HepG2 (cell line): ENCODE measurements around the gene ZNF211. TPM values are rescaled to one million over a fixed set of nuclear protein-coding genes. Genes with fewer than 3 reads are reported as not detected.

Experiments used
- CAMTA2 ChIP-seq: sonication (generic); formaldehyde crosslinking; IDR thresholded peaks from 2 replicates; pipeline ENCODE4 v1.4.0; 2020; ENCODE audit warnings: mild to moderate bottlenecking, missing genetic modification reagents, borderline replicate concordance
- CBX1 ChIP-seq: IDR thresholded peaks from one replicate; pipeline ENCODE4 v1.6.1; 2016; ENCODE audit warnings: antibody characterized with exemption, low read depth
- CBX5 ChIP-seq: sonication (generic); formaldehyde crosslinking; IDR thresholded peaks from 2 replicates; pipeline ENCODE4 v1.4.0; 2020; ENCODE audit warnings: missing genetic modification reagents, borderline replicate concordance
- KMT2A ChIP-seq: sonication (generic); formaldehyde crosslinking; IDR thresholded peaks from 2 replicates; pipeline ENCODE4 v1.4.0; 2020; ENCODE audit warnings: missing genetic modification reagents
- MED8 ChIP-seq: sonication (generic); formaldehyde crosslinking; IDR thresholded peaks from 2 replicates; pipeline ENCODE4 v1.8.1; 2023; ENCODE audit warnings: mild to moderate bottlenecking, missing genetic modification reagents; ENCODE audit not compliant: insufficient replicate concordance
- NPAS2 ChIP-seq: sonication (generic); formaldehyde crosslinking; IDR thresholded peaks from 2 replicates; pipeline ENCODE4 v1.8.0; 2022; ENCODE audit warnings: mild to moderate bottlenecking, missing genetic modification reagents, borderline replicate concordance
- POLR2G ChIP-seq: fragments of 200-400 bp; formaldehyde crosslinking; IDR thresholded peaks from 2 replicates; pipeline ENCODE4 v1.6.1; 2018; ENCODE audit warnings: mild to moderate bottlenecking, low read depth, low read length, moderate library complexity
- PPARG ChIP-seq: conservative IDR thresholded peaks from 2 replicates; pipeline ENCODE4 v1.6.1; 2016; ENCODE audit warnings: missing biosample characterization, missing genetic modification reagents
- SP2 ChIP-seq: sonication (generic); formaldehyde crosslinking; IDR thresholded peaks from 2 replicates; pipeline ENCODE4 v1.5.1; 2020; ENCODE audit warnings: mild to moderate bottlenecking, missing genetic modification reagents
- ZKSCAN8 ChIP-seq: IDR thresholded peaks from 2 replicates; pipeline ENCODE4 v1.6.1; 2016; ENCODE audit warnings: borderline replicate concordance, missing genetic modification reagents, missing compliant biosample characterization
- ZNF136 ChIP-seq: sonication (generic); formaldehyde crosslinking; IDR thresholded peaks from 2 replicates; pipeline ENCODE4 v1.8.1; 2022; ENCODE audit warnings: low read depth, mild to moderate bottlenecking, moderate library complexity, missing genetic modification reagents
- ZNF20 ChIP-seq: sonication (generic); formaldehyde crosslinking; IDR thresholded peaks from 2 replicates; pipeline ENCODE4 v1.4.0; 2020; ENCODE audit warnings: mild to moderate bottlenecking, moderate library complexity, missing genetic modification reagents
- ZNF235 ChIP-seq: sonication (generic); formaldehyde crosslinking; IDR thresholded peaks from 2 replicates; pipeline ENCODE4 v1.8.1; 2023; ENCODE audit warnings: mild to moderate bottlenecking, missing genetic modification reagents, borderline replicate concordance
- ZNF354B ChIP-seq: sonication (generic); formaldehyde crosslinking; IDR thresholded peaks from 2 replicates; pipeline ENCODE4 v1.8.0; 2022; ENCODE audit warnings: mild to moderate bottlenecking, missing genetic modification reagents
- ZNF431 ChIP-seq: sonication (generic); formaldehyde crosslinking; IDR thresholded peaks from 2 replicates; pipeline ENCODE4 v1.9.0; 2022; ENCODE audit warnings: missing genetic modification reagents, low read depth, mild to moderate bottlenecking, borderline replicate concordance
- ZNF549 ChIP-seq: sonication (generic); formaldehyde crosslinking; IDR thresholded peaks from 2 replicates; pipeline ENCODE4 v1.5.0; 2020; ENCODE audit warnings: missing genetic modification reagents
- ZNF646 ChIP-seq: sonication (generic); formaldehyde crosslinking; IDR thresholded peaks from 2 replicates; pipeline ENCODE4 v1.9.0; 2021; ENCODE audit warnings: mild to moderate bottlenecking, missing genetic modification reagents
- ZNF709 ChIP-seq: sonication (generic); formaldehyde crosslinking; IDR thresholded peaks from 2 replicates; pipeline ENCODE4 v1.5.0; 2020; ENCODE audit warnings: mild to moderate bottlenecking, missing genetic modification reagents
- ZNF781 ChIP-seq: sonication (generic); formaldehyde crosslinking; IDR thresholded peaks from 2 replicates; pipeline ENCODE4 v1.5.1; 2020; ENCODE audit warnings: borderline replicate concordance, mild to moderate bottlenecking, missing genetic modification reagents; ENCODE audit errors: not compliant biosample characterization
- polyA plus RNA-seq, 8 experiments: library from polyadenylated mRNA; depleted of rRNA in 3 of 8; stranded (reverse) in 7 of 8; unstranded in 1 of 8; fragments of >200 nt; fragmentation: Illumina TruSeq in 4 of 8; extraction: Trizol in 4 of 8; gene quantifications; 2 replicates each; pipeline versions ENCODE4 v1.2.1 to v1.2.3, GENCODE V29; 2011 to 2016; ENCODE audit warnings: low read depth in 4 of 8, missing spikeins in 1 of 8, mixed read lengths in 1 of 8; ENCODE audit not compliant: insufficient read depth in 1 of 8
- total RNA-seq, 5 experiments: library from RNA; depleted of rRNA; stranded (reverse); fragments of >200 nt; fragmentation: Illumina TruSeq; extraction: Trizol; gene quantifications; 2 replicates each; pipeline ENCODE4 v1.2.3, GENCODE V29; 2016; ENCODE audit warnings: low read depth in 1 of 5
- TF ChIP-seq, protein P1 (sequence below): IDR thresholded peaks from 2 replicates; pipeline ENCODE4 v1.6.1; 2016; ENCODE audit warnings: missing genetic modification reagents, missing compliant biosample characterization
- TF ChIP-seq, protein P2 (sequence below): sonication (generic); formaldehyde crosslinking; conservative IDR thresholded peaks from 2 replicates; pipeline ENCODE4 v1.8.0; 2022; ENCODE audit warnings: missing genetic modification reagents

The ZNF211 gene
- total and polyA plus RNA-seq, 2 of the 13 experiments (the other 11 are each of a cell fraction or from before 2014, with no cell fraction given) = 9.9 to 11.2 TPM

GRCh38 chr19:57613941-57614743, 18.8 kb upstream of the ZNF211 start, which contains the start of gene ZNF134 (continued):
- no peak for TF ChIP-seq ZNF20
- no peak for TF ChIP-seq ZKSCAN8 (CRISPR knock-in tag)
- peak; percentile 86; the same call in 1 of the 2 replicates for TF ChIP-seq ZNF136
- TF ChIP-seq CBX5 = no peak
- TF ChIP-seq NPAS2 (CRISPR knock-in tag) = no peak
- TF ChIP-seq CBX1 = no peak
- TF ChIP-seq, protein P1, sequence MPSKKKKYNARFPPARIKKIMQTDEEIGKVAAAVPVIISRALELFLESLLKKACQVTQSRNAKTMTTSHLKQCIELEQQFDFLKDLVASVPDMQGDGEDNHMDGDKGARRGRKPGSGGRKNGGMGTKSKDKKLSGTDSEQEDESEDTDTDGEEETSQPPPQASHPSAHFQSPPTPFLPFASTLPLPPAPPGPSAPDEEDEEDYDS (CRISPR knock-in tag) = peak; percentile 53; the same call in 1 of the 2 replicates
- TF ChIP-seq, protein P2, sequence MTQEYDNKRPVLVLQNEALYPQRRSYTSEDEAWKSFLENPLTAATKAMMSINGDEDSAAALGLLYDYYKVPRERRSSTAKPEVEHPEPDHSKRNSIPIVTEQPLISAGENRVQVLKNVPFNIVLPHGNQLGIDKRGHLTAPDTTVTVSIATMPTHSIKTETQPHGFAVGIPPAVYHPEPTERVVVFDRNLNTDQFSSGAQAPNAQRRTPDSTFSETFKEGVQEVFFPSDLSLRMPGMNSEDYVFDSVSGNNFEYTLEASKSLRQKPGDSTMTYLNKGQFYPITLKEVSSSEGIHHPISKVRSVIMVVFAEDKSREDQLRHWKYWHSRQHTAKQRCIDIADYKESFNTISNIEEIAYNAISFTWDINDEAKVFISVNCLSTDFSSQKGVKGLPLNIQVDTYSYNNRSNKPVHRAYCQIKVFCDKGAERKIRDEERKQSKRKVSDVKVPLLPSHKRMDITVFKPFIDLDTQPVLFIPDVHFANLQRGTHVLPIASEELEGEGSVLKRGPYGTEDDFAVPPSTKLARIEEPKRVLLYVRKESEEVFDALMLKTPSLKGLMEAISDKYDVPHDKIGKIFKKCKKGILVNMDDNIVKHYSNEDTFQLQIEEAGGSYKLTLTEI = no peak
- TF ChIP-seq ZNF354B (CRISPR knock-in tag) = peak; percentile 45; the same call in 1 of the 2 replicates
- no peak for TF ChIP-seq ZNF646 (CRISPR knock-in tag)
- TF ChIP-seq ZNF709 (CRISPR knock-in tag) = no peak; the same call in 1 of the 2 replicates
- no peak for TF ChIP-seq MED8 (CRISPR knock-in tag)
- TF ChIP-seq PPARG = 0 out of 2 replicates have a peak, but pooled peaks have one; percentile 14
- TF ChIP-seq SP2 (CRISPR knock-in tag) = peak; percentile 88
- TF ChIP-seq ZNF549 (CRISPR knock-in tag) = no peak
- no peak for TF ChIP-seq ZNF431 (CRISPR knock-in tag)
- peak; percentile 76; the same call in 1 of the 2 replicates for TF ChIP-seq ZNF235 (CRISPR knock-in tag)
- TF ChIP-seq ZNF781 (CRISPR knock-in tag) = no peak
- peak; percentile 78; the same call in 1 of the 2 replicates for TF ChIP-seq KMT2A (CRISPR knock-in tag)
- TF ChIP-seq POLR2G = peak; percentile 80
- TF ChIP-seq CAMTA2 (CRISPR knock-in tag) = no peak
